ENCODE results near the gene ZNF208. TPM values are rescaled to one million over a fixed set of nuclear protein-coding genes. Genes with fewer than 3 reads are reported as not detected.

The ZNF208 gene
- polyA plus RNA-seq, 2 of the 4 experiments (the other 2 are of a cell fraction) = not detected

DNA sequence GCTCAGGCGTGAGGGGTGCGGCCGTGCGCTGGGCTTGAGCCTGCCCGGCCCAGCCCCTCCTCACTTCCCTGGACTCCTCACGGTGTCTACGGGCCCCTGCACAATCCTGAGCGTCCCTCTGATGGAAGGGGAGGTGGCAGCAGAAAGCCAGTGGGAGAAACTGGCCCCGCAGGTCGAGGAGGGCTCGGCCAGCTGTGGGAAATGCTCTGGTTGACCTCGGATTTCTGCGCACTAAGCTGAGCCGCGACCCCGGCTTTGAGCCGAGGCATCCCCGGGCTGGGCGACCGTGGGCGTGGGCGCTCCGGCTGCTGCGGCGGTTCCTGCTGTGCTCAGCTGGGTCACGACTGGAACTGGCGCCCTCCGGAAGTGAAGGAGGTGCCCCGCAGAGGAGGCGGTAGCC, 70.1 kb downstream of the ZNF208 start:
- no peak overlapping the region for H3K4me3 ChIP-seq
- no peaks in the 10 kb centered on the region for H3K4me1 ChIP-seq
- no peak for DNase-seq (ENCODE audit: low read depth in 1 of 2, low spot score in 1 of 2)
- no peak overlapping the region for H3K4me2 ChIP-seq
- ATAC-seq = no peak
- CTCF ChIA-PET = interaction anchor here (0.6 kb wide), 1 partner anchor 531 kb away, joined by 3 read pairs; no protein-coding TSS in a partner anchor
- WGBS (ENCODE audit: missing lambda C conversion rate) = 26% methylated on average over 17 of the region's 30 CpGs
- POLR2A ChIA-PET = no interaction called here
- no peak overlapping the region for H3K27ac ChIP-seq
- TF ChIP-seq FOSB (CRISPR knock-in tag; IDR thresholded peaks at IDR 0.05) = no peak
- H3K9me3 ChIP-seq = peaks cover 34% of the 10 kb centered on the region; the same call in 2 of the 3 replicates
- no peak for FAIRE-seq

DNA sequence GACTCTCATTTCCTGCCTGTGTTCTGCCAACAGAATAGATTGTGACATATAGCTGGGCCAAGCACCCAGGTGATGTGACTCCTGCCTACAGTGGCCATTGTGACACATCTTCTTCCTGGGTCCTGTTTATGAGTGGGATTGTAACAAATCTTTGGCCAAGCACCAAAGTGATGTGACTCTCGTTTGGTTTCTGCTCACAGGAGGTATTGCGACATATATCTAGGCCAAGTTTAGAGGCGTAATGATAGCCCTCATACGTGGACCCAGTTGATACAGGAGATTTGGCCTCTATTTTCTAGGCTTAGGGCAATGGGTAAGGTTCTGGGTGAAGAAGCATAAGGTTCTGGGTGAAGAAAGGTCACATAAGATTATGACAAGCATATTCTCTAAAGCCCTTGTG, 76.2 kb downstream of the ZNF208 start:
- ATAC-seq (no peak), FAIRE-seq (no peak), DNase-seq (ENCODE audit: low read depth in 1 of 2, low spot score in 1 of 2) (no peak)
- H3K27ac ChIP-seq = no peak overlapping the region
- no peak overlapping the region for H3K4me2 ChIP-seq
- TF ChIP-seq ESRRA (IDR thresholded peaks at IDR 0.05; ENCODE audit: borderline replicate concordance, low read length) = no peak
- TF ChIP-seq CEBPB (IDR thresholded peaks at IDR 0.05) = 0 out of 4 replicates have a peak, but pooled peaks of 1 of the 2 experiments have one; percentile 36
- peaks cover 31% of the 10 kb centered on the region; the same call in 2 of the 3 replicates for H3K9me3 ChIP-seq
- ChIA-PET POLR2A (no interaction called here), CTCF (no interaction called here)
- WGBS (ENCODE audit: missing lambda C conversion rate) = 9% methylated on average over 4 of the region's 4 CpGs
- no peaks in the 10 kb centered on the region for H3K4me1 ChIP-seq
- no peak overlapping the region for H3K4me3 ChIP-seq

DNA sequence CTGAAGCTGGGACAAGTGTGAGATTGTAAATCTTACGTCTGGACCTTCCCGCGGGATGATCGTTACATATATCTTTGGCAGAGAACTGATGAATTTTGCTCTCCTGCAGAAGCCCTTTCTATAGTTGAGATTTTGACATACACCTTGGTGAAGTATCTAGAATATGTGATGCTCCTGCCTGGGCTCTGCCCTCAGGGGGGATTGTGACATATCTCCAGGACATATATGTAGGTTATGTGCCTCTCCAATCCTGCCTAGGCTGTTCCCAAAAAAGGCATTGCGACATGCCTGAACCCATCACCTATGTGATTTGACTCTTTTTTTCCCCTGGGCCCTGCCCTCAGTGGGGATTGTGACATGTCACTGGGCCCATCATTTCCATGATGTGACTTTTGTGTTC, 76.6 kb downstream of the ZNF208 start:
- WGBS (ENCODE audit: missing lambda C conversion rate) = 56% methylated on average over 5 of the region's 5 CpGs
- Histone ChIP-seq H3K4me1 (no peaks in the 10 kb centered on the region), H3K9me3 (peaks cover 31% of the 10 kb centered on the region; the same call in 2 of the 3 replicates), H3K27ac (no peak overlapping the region), H3K4me2 (no peak overlapping the region), H3K4me3 (no peak overlapping the region)
- no peak for FAIRE-seq
- no peak for TF ChIP-seq SMC3 (IDR thresholded peaks at IDR 0.05)
- no peak for TF ChIP-seq NFE2L2 (conservative IDR thresholded peaks at IDR 0.05; ENCODE audit: low read length)
- TF ChIP-seq HDAC2 (IDR thresholded peaks at IDR 0.05) = no peak
- TF ChIP-seq CBX2 (IDR thresholded peaks at IDR 0.05; ENCODE audit: borderline replicate concordance, low read depth) = no peak
- TF ChIP-seq, protein P1, sequence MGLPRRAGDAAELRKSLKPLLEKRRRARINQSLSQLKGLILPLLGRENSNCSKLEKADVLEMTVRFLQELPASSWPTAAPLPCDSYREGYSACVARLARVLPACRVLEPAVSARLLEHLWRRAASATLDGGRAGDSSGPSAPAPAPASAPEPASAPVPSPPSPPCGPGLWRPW (IDR thresholded peaks at IDR 0.05) = no peak
- TF ChIP-seq ZNF302 (CRISPR knock-in tag; IDR thresholded peaks at IDR 0.05) = no peak
- no peak for TF ChIP-seq ZSCAN20 (CRISPR knock-in tag; IDR thresholded peaks at IDR 0.05)
- TF ChIP-seq TP53 (CRISPR knock-in tag; IDR thresholded peaks at IDR 0.05) = no peak
- no peak for TF ChIP-seq RFX5 (IDR thresholded peaks at IDR 0.05)
- TF ChIP-seq, protein P2, sequence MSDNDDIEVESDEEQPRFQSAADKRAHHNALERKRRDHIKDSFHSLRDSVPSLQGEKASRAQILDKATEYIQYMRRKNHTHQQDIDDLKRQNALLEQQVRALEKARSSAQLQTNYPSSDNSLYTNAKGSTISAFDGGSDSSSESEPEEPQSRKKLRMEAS (IDR thresholded peaks at IDR 0.05) = no peak
- no peak for TF ChIP-seq EHMT2 (IDR thresholded peaks at IDR 0.05; ENCODE audit: low read depth)
- no peak for TF ChIP-seq NR3C1 (IDR thresholded peaks at IDR 0.05)
- TF ChIP-seq, protein P3, sequence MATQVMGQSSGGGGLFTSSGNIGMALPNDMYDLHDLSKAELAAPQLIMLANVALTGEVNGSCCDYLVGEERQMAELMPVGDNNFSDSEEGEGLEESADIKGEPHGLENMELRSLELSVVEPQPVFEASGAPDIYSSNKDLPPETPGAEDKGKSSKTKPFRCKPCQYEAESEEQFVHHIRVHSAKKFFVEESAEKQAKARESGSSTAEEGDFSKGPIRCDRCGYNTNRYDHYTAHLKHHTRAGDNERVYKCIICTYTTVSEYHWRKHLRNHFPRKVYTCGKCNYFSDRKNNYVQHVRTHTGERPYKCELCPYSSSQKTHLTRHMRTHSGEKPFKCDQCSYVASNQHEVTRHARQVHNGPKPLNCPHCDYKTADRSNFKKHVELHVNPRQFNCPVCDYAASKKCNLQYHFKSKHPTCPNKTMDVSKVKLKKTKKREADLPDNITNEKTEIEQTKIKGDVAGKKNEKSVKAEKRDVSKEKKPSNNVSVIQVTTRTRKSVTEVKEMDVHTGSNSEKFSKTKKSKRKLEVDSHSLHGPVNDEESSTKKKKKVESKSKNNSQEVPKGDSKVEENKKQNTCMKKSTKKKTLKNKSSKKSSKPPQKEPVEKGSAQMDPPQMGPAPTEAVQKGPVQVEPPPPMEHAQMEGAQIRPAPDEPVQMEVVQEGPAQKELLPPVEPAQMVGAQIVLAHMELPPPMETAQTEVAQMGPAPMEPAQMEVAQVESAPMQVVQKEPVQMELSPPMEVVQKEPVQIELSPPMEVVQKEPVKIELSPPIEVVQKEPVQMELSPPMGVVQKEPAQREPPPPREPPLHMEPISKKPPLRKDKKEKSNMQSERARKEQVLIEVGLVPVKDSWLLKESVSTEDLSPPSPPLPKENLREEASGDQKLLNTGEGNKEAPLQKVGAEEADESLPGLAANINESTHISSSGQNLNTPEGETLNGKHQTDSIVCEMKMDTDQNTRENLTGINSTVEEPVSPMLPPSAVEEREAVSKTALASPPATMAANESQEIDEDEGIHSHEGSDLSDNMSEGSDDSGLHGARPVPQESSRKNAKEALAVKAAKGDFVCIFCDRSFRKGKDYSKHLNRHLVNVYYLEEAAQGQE (IDR thresholded peaks at IDR 0.05) = no peak
- no peak for TF ChIP-seq CHD4 (IDR thresholded peaks at IDR 0.05; ENCODE audit: borderline replicate concordance)
- no peak for TF ChIP-seq RCOR1 (IDR thresholded peaks at IDR 0.05; ENCODE audit: low read depth, low read length)
- no peak for TF ChIP-seq CBX8 (IDR thresholded peaks at IDR 0.05)
- TF ChIP-seq ZFP36 (IDR thresholded peaks at IDR 0.05; ENCODE audit: borderline replicate concordance, partially characterized antibody) = no peak
- TF ChIP-seq SREBF2 (IDR thresholded peaks at IDR 0.05) = no peak
- TF ChIP-seq RAD21 (conservative IDR thresholded peaks at IDR 0.05 in 1 of 2, IDR thresholded peaks at IDR 0.05 in 1 of 2) = no peak
- no peak for TF ChIP-seq POLR2A (IDR thresholded peaks at IDR 0.05; ENCODE audit: low read length)
- DNase-seq (ENCODE audit: low read depth in 1 of 2, low spot score in 1 of 2) = no peak
- CTCF ChIA-PET = no interaction called here
- ATAC-seq = no peak
- POLR2A ChIA-PET = no interaction called here

All from A549 (cell line).